ENCODE data around the gene UNC5A.
"Not testable (repeated sequence)": the region's sequence is repeated elsewhere in the genome, so short reads cannot be mapped to it uniquely, and the experiment has no call there.

UNC5A gene

GRCh38 chr5:176869501-176870109 lies 59.2 kb downstream of the UNC5A start:
- TF ChIP-seq, protein P1, sequence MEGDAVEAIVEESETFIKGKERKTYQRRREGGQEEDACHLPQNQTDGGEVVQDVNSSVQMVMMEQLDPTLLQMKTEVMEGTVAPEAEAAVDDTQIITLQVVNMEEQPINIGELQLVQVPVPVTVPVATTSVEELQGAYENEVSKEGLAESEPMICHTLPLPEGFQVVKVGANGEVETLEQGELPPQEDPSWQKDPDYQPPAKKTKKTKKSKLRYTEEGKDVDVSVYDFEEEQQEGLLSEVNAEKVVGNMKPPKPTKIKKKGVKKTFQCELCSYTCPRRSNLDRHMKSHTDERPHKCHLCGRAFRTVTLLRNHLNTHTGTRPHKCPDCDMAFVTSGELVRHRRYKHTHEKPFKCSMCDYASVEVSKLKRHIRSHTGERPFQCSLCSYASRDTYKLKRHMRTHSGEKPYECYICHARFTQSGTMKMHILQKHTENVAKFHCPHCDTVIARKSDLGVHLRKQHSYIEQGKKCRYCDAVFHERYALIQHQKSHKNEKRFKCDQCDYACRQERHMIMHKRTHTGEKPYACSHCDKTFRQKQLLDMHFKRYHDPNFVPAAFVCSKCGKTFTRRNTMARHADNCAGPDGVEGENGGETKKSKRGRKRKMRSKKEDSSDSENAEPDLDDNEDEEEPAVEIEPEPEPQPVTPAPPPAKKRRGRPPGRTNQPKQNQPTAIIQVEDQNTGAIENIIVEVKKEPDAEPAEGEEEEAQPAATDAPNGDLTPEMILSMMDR (IDR thresholded peaks at IDR 0.05), result no peak
- Histone ChIP-seq H3K27ac (no peak overlapping the region), H3K4me3 (no peak overlapping the region)
- DNase-seq (ENCODE audit: low spot score), result no peak

GRCh38 chr5:176870110-176870591 lies 59.8 kb downstream of the UNC5A start:
- DNase-seq (ENCODE audit: low spot score), result no peak
- Histone ChIP-seq H3K4me3 (no peak overlapping the region), H3K27ac (no peak overlapping the region)
- TF ChIP-seq, protein P1 (IDR thresholded peaks at IDR 0.05), result no peak

DNA sequence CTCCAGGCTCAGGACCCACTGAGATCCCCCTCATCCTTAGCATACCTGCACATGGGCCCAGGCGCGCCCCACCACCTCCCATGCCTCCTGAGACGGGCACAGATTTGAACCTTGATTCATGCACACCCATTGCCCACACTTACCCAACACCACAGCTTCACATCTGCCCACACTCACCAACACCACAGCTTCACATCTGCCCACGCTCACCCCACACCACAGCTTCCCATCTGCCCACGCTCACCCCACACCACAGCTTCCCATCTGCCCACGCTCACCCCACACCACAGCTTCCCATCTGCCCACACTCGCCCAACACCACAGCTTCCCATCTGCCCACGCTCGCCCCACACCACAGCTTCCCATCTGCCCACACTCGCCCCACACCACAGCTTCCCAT lies 60.3 kb downstream of the UNC5A start:
- H3K27ac ChIP-seq; H3K4me3 ChIP-seq; DNase-seq (ENCODE audit: low spot score): not testable (repeated sequence)

DNA sequence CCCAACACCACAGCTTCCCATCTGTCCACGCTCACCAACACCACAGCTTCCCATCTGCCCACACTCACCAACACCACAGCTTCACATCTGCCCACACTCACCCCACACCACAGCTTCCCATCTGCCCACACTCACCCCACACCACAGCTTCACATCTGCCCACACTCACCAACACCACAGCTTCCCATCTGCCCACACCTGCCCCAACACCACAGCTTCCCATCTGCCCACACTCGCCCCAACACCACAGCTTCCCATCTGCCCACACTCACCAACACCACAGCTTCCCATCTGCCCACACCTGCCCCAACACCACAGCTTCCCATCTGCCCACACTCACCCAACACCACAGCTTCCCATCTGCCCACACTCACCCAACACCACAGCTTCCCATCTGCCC lies 62.2 kb downstream of the UNC5A start:
- H3K4me3 ChIP-seq; DNase-seq (ENCODE audit: low spot score); H3K27ac ChIP-seq: not testable (repeated sequence)

DNA sequence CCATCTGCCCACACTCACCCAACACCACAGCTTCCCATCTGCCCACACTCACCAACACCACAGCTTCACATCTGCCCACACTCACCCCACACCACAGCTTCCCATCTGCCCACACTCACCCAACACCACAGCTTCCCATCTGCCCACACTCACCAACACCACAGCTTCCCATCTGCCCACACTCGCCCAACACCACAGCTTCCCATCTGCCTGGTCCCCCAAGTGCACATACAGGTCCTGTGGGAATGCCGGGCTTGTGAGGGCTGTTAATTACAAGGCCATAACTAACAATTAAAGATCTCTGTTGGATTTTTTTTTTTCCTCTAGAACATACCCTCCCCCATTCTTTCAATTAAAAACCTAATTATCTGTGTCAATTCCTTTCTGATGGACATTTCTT lies 62.7 kb downstream of the UNC5A start:
- DNase-seq (ENCODE audit: low spot score), result not testable (repeated sequence)

DNA sequence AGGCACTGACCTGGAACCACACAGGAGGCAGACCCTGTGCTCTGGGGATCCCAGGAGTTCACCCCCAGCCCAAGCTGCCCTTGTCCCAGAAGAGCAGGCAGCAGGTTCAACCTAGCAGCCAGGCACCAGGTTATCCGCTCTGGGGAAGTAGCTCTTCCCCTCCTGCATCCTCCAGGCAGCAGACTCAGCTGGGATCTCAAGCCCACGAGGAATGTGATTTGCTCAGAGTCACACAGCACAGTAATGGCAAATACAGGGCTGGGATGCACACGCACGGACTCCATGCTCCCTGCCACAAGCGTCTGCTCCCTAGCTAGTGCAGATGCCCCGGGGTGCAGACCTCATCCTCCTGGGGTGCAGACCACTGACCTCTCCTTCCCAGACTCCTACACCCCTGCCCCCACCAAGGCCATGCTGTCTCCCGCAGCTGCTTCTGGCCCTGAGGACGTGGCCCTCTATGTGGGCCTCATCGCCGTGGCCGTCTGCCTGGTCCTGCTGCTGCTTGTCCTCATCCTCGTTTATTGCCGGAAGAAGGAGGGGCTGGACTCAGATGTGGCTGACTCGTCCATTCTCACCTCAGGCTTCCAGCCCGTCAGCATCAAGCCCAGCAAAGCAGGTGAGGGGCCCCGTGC lies 63.3 kb downstream of the UNC5A start:
- no peak overlapping the region for H3K4me3 ChIP-seq
- TF ChIP-seq, protein P1 (IDR thresholded peaks at IDR 0.05), result no peak
- no peak overlapping the region for H3K27ac ChIP-seq
- DNase-seq (ENCODE audit: low spot score), result no peak

More for the DNA sequence above, 62.7 kb downstream of the UNC5A start:
- H3K27ac ChIP-seq, H3K4me3 ChIP-seq: not testable (repeated sequence)

DNA sequence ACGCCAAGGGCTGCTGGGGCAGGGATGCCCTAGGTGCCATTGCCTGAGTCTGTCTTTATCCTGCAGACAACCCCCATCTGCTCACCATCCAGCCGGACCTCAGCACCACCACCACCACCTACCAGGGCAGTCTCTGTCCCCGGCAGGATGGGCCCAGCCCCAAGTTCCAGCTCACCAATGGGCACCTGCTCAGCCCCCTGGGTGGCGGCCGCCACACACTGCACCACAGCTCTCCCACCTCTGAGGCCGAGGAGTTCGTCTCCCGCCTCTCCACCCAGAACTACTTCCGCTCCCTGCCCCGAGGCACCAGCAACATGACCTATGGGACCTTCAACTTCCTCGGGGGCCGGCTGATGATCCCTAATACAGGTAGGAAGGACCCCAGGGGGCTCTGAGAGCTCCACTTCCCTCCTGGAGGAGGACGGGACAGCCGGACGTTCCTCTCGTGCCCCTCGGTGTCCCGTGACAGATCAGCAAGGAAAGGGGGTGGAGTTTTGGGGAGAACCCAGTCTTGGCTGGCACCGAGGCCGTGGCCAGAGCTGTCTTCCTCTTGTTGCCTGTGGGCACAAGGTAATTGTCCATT lies 63.9 kb downstream of the UNC5A start:
- DNase-seq (ENCODE audit: low spot score), result no peak
- TF ChIP-seq, protein P1 (IDR thresholded peaks at IDR 0.05), result no peak
- no peak overlapping the region for H3K4me3 ChIP-seq
- H3K27ac ChIP-seq, result no peak overlapping the region

DNA sequence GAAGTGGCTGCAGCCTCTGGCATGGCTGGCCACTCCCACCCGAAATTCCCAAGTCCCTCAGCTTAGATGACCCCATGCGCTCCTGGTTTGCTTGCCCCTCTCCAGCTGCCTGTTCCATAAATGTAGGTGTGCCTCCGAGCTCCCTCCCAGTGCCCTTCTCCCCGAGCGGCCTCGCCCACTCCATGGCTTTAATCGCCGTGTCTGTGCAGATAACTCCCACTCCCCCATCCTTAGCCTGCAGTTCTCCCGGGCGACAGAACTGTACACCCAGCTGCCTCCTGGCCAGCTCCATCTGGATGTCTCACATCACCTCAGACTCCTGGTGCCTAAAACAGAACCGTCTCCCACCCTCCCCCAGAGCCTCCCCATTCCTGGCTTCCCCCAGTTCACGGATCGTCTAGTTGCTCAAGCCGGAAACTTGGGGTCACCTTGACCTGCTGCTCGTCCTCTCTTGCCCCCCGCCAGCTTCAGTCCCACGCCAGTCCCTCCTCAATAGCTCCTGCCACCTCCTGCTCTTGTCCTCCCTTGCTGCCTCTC lies 64.7 kb downstream of the UNC5A start:
- DNase-seq (ENCODE audit: low spot score), result no peak
- TF ChIP-seq, protein P1 (IDR thresholded peaks at IDR 0.05), result no peak
- H3K4me3 ChIP-seq, result no peak overlapping the region
- no peak overlapping the region for H3K27ac ChIP-seq
